ENCODE results near the gene ADAR.
A peak's percentile ranks its signal among the peaks of the same experiment; 100 is the strongest.

Gene ADAR

DNA sequence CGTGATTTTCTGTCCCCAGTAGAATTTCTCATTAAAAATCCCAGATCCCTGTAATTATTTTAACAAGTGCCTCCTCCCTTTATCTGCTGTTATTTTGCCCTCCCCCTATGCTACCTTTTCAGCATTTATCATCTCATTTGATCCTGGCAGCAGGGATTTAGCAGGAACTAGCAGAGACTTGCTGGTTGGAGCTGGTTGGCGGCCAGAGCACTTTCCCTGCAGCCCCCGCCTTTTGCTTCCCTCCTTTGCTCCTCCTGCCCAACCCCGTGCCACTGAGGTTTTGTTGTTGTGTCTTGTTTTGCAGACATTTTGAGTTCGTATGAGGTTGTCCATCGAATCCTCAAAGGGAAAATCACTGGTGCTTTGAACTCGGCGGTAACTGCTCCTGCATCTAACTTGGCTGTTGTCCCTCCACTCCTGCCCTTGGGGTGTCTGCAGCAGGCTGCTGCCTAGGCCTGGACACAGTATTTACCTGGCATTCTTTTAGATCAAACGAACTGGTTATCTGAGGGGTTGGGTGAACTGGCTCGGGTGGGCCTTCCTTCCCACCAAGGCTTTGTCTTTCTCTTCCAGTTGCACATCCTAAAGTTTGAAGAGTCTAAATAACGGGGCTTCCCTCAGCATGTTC is 60.8 kb downstream of the ADAR start:
- Histone ChIP-seq H3K4me2 (ENCODE audit: insufficient read depth, low read length, poor library complexity, severe bottlenecking) (no peak overlapping the region), H3K79me1 (ENCODE audit: low read depth, low read length) (no peaks in the 10 kb centered on the region), H3K4ac (ENCODE audit: low read length) (no peak overlapping the region), H3K14ac (ENCODE audit: low read length) (no peak overlapping the region), H3K18ac (ENCODE audit: low read length) (no peak overlapping the region), H3K23ac (ENCODE audit: low read depth, low read length, poor library complexity) (no peak overlapping the region), H3K9me3 (replicated peaks in 1 of 2; ENCODE audit: control insufficient read depth in 2 of 2, insufficient read depth in 1 of 2, low read depth in 1 of 2, low read length in 2 of 2) (no peaks in the 10 kb centered on the region), H3K4me3 (ENCODE audit: low read length in 2 of 2) (no peak overlapping the region), H2AFZ (ENCODE audit: low read length) (peak overlapping the region; percentile 34), H3K27ac (replicated peaks; ENCODE audit: low read length) (no peak overlapping the region), H3K27me3 (ENCODE audit: control insufficient read depth in 3 of 3, insufficient read depth in 3 of 3, low read depth in 1 of 3, low read length in 3 of 3) (peaks cover 0 to 6% (median 0%) of the 10 kb centered on the region in 3 experiments), H3K9ac (ENCODE audit: low read depth, low read length, poor library complexity) (no peak overlapping the region), H2BK5ac (ENCODE audit: low read length) (no peak overlapping the region), H4K91ac (ENCODE audit: low read depth, low read length, poor library complexity) (no peak overlapping the region), H2BK120ac (ENCODE audit: low read depth, low read length) (no peak overlapping the region), H2AK5ac (ENCODE audit: low read depth, low read length) (no peak overlapping the region), H3K4me1 (ENCODE audit: control insufficient read depth in 2 of 2, insufficient read depth in 1 of 2, low read depth in 1 of 2, low read length in 2 of 2) (no peaks in the 10 kb centered on the region), H2BK15ac (ENCODE audit: low read length) (no peak overlapping the region), H4K8ac (ENCODE audit: low read depth, low read length) (no peak overlapping the region), H3K36me3 (replicated peaks in 1 of 2; ENCODE audit: control insufficient read depth in 2 of 2, insufficient read depth in 2 of 2, low read length in 2 of 2) (peaks cover 31 to 43% of the 10 kb centered on the region in 2 donors), H2BK12ac (ENCODE audit: low read length) (no peak overlapping the region)
- DNase-seq (ENCODE audit: low spot score), result no peak
- WGBS, 2 donors (ENCODE audit: extremely low coverage in 2 of 2, insufficient read length in 2 of 2, insufficient replicate concordance in 1 of 2), result no CpG with 5 or more reads among the region's 11 CpGs

GRCh38 chr1:154546264-154547063 is 61.5 kb downstream of the ADAR start:
- Histone ChIP-seq H3K27me3 (ENCODE audit: control insufficient read depth in 3 of 3, insufficient read depth in 3 of 3, low read depth in 1 of 3, low read length in 3 of 3) (peaks cover 0 to 14% (median 0%) of the 10 kb centered on the region in 3 experiments), H3K4me2 (ENCODE audit: insufficient read depth, low read length, poor library complexity, severe bottlenecking) (no peak overlapping the region), H3K4ac (ENCODE audit: low read length) (no peak overlapping the region), H3K36me3 (replicated peaks in 1 of 2; ENCODE audit: control insufficient read depth in 2 of 2, insufficient read depth in 2 of 2, low read length in 2 of 2) (peaks cover 24 to 35% of the 10 kb centered on the region in 2 donors), H2BK15ac (ENCODE audit: low read length) (no peak overlapping the region), H3K9me3 (replicated peaks in 1 of 2; ENCODE audit: control insufficient read depth in 2 of 2, insufficient read depth in 1 of 2, low read depth in 1 of 2, low read length in 2 of 2) (no peaks in the 10 kb centered on the region), H3K79me1 (ENCODE audit: low read depth, low read length) (no peaks in the 10 kb centered on the region), H4K91ac (ENCODE audit: low read depth, low read length, poor library complexity) (no peak overlapping the region), H3K9ac (ENCODE audit: low read depth, low read length, poor library complexity) (no peak overlapping the region), H2AFZ (ENCODE audit: low read length) (peak overlapping the region; percentile 33), H2BK12ac (ENCODE audit: low read length) (no peak overlapping the region), H2BK5ac (ENCODE audit: low read length) (no peak overlapping the region), H3K18ac (ENCODE audit: low read length) (no peak overlapping the region), H3K23ac (ENCODE audit: low read depth, low read length, poor library complexity) (no peak overlapping the region), H2BK120ac (ENCODE audit: low read depth, low read length) (no peak overlapping the region), H3K4me3 (ENCODE audit: low read length in 2 of 2) (no peak overlapping the region), H3K4me1 (ENCODE audit: control insufficient read depth in 2 of 2, insufficient read depth in 1 of 2, low read depth in 1 of 2, low read length in 2 of 2) (no peaks in the 10 kb centered on the region), H4K8ac (ENCODE audit: low read depth, low read length) (no peak overlapping the region), H3K14ac (ENCODE audit: low read length) (no peak overlapping the region), H2AK5ac (ENCODE audit: low read depth, low read length) (no peak overlapping the region), H3K27ac (replicated peaks; ENCODE audit: low read length) (no peak overlapping the region)
- WGBS, 2 donors (ENCODE audit: extremely low coverage in 2 of 2, insufficient read length in 2 of 2, insufficient replicate concordance in 1 of 2), result no CpG with 5 or more reads among the region's 13 CpGs
- peak; percentile 52 for DNase-seq (ENCODE audit: low spot score)

- Histone ChIP-seq H2BK120ac (ENCODE audit: low read depth, low read length) (no peak overlapping the region), H3K4me3 (ENCODE audit: low read length in 2 of 2) (no peak overlapping the region), H2AFZ (ENCODE audit: low read length) (peak overlapping the region; percentile 3), H3K23ac (ENCODE audit: low read depth, low read length, poor library complexity) (no peak overlapping the region), H3K4ac (ENCODE audit: low read length) (no peak overlapping the region), H3K4me1 (ENCODE audit: control insufficient read depth in 2 of 2, insufficient read depth in 1 of 2, low read depth in 1 of 2, low read length in 2 of 2) (peaks cover 0 to 1% of the 10 kb centered on the region in 2 donors), H4K91ac (ENCODE audit: low read depth, low read length, poor library complexity) (no peak overlapping the region), H2AK5ac (ENCODE audit: low read depth, low read length) (no peak overlapping the region), H3K79me1 (ENCODE audit: low read depth, low read length) (no peaks in the 10 kb centered on the region), H3K36me3 (replicated peaks in 1 of 2; ENCODE audit: control insufficient read depth in 2 of 2, insufficient read depth in 2 of 2, low read length in 2 of 2) (no peaks in the 10 kb centered on the region), H2BK5ac (ENCODE audit: low read length) (no peak overlapping the region), H3K18ac (ENCODE audit: low read length) (peak overlapping the region; percentile 23), H3K9ac (ENCODE audit: low read depth, low read length, poor library complexity) (no peak overlapping the region), H2BK15ac (ENCODE audit: low read length) (no peak overlapping the region), H3K14ac (ENCODE audit: low read length) (no peak overlapping the region), H3K27me3 (ENCODE audit: control insufficient read depth in 3 of 3, insufficient read depth in 3 of 3, low read depth in 1 of 3, low read length in 3 of 3) (peaks cover 0 to 27% (median 0%) of the 10 kb centered on the region in 3 experiments), H2BK12ac (ENCODE audit: low read length) (no peak overlapping the region), H3K4me2 (ENCODE audit: insufficient read depth, low read length, poor library complexity, severe bottlenecking) (no peak overlapping the region), H3K9me3 (replicated peaks in 1 of 2; ENCODE audit: control insufficient read depth in 2 of 2, insufficient read depth in 1 of 2, low read depth in 1 of 2, low read length in 2 of 2) (no peaks in the 10 kb centered on the region), H4K8ac (ENCODE audit: low read depth, low read length) (no peak overlapping the region), H3K27ac (replicated peaks; ENCODE audit: low read length) (no peak overlapping the region)
- DNase-seq (ENCODE audit: low spot score), result no peak
- WGBS, 2 donors (ENCODE audit: extremely low coverage in 2 of 2, insufficient read length in 2 of 2, insufficient replicate concordance in 1 of 2), result 100% methylated on average over 1 of the region's 6 CpGs; no CpG with 5 or more reads in 1 of the 2 donors
Observed at GRCh38 chr1:154541231-154541630, 66.8 kb downstream of the ADAR start.
